ENCODE results near the gene SLC4A4.

- no peak for TF ChIP-seq CTCF (IDR thresholded peaks at IDR 0.05; ENCODE audit: low read depth, low read length, missing input control)
- TF ChIP-seq EGR1 (IDR thresholded peaks at IDR 0.05; ENCODE audit: low read depth in 2 of 2): no peak
- TF ChIP-seq YY1 (IDR thresholded peaks at IDR 0.05): no peak
- TF ChIP-seq RXRA (IDR thresholded peaks at IDR 0.05): no peak
- no peak for TF ChIP-seq SP1 (IDR thresholded peaks at IDR 0.05)
- TF ChIP-seq REST (IDR thresholded peaks at IDR 0.05): no peak
- no peak for TF ChIP-seq TAF1 (conservative IDR thresholded peaks at IDR 0.05)
- TF ChIP-seq ZBTB33 (IDR thresholded peaks at IDR 0.05): no peak
- no peak for TF ChIP-seq JUND (IDR thresholded peaks at IDR 0.05)
- TF ChIP-seq NR2F2 (IDR thresholded peaks at IDR 0.05): no peak
- TF ChIP-seq RAD21 (IDR thresholded peaks at IDR 0.05): no peak
- no peak for TF ChIP-seq MAX (IDR thresholded peaks at IDR 0.05)
Measured at GRCh38 chr4:71494539-71494938, 155.7 kb downstream of the SLC4A4 start.

All from liver (tissue), 3 donors.